Heart right ventricle (tissue), 16 donors: ENCODE measurements around the gene TSPAN5. TPM values are rescaled to one million over a fixed set of nuclear protein-coding genes. Genes with fewer than 3 reads are reported as not detected.

ENCODE experiments used
- ATAC-seq, 8 donors: fragments of 200-7000 bp; cut with Tn5 transposase; one replicate each; pipeline ENCODE4 v1.9.1; 2020; ENCODE audit warnings: mild to moderate bottlenecking in 8 of 8, moderate library complexity in 8 of 8, moderate number of reproducible peaks in 1 of 8
- DNase-seq, 2 donors: peaks; one replicate each; pipeline ENCODE4 v3.0.0-alpha.2; 2020
- H3K27ac ChIP-seq, 10 donors: fragments of 200-600 bp; sonication (generic) in 2 of 10; one replicate each; pipeline versions ENCODE4 v1.5.0 to v1.8.0; 2020 to 2022; ENCODE audit warnings: mild to moderate bottlenecking in 3 of 10
- H3K27me3 ChIP-seq, 7 donors: fragments of 200-600 bp; one replicate each; pipeline ENCODE4 v1.8.0; 2021 to 2022; ENCODE audit warnings: mild to moderate bottlenecking in 2 of 7
- H3K36me3 ChIP-seq, 9 donors: fragments of 200-600 bp; sonication (generic) in 1 of 9; one replicate each; pipeline versions ENCODE4 v1.5.0 to v1.8.0; 2020 to 2022; ENCODE audit warnings: mild to moderate bottlenecking in 2 of 9
- H3K4me1 ChIP-seq, 9 donors: fragments of 200-600 bp; sonication (generic) in 1 of 9; one replicate each; pipeline versions ENCODE4 v1.5.0 to v1.8.0; 2020 to 2022; ENCODE audit warnings: mild to moderate bottlenecking in 4 of 9
- H3K4me3 ChIP-seq, 10 donors: fragments of 200-600 bp; sonication (generic) in 2 of 10; one replicate each; pipeline versions ENCODE4 v1.5.0 to v1.8.0; 2020 to 2022; ENCODE audit warnings: mild to moderate bottlenecking in 7 of 10, moderate library complexity in 2 of 10
- H3K9me3 ChIP-seq, 11 donors: fragments of 200-600 bp in 10 of 11; sonication (generic) in 2 of 11; one replicate each; pipeline versions ENCODE4 v1.5.0 to v1.8.0; 2013 to 2022; ENCODE audit warnings: mild to moderate bottlenecking in 2 of 11, control low read depth in 1 of 11, moderate library complexity in 1 of 11
- WGBS, 2 donors: extraction: QIAGEN DNeasy Blood & Tissue Kit; methylation state at CpG; one replicate each; pipeline ENCODE4 v1.1.7; 2013; ENCODE audit warnings: inconsistent platforms in 1 of 2; 5-methylcytosine and 5-hydroxymethylcytosine counted together
- intact Hi-C, 10 donors: fragments of 100-400 bp; cut with DNase I; formaldehyde crosslinking; loops; one replicate each; pipeline versions ENCODE4 v1.11.1 to v1.14.2; 2022
- polyA plus RNA-seq, 2 donors: library from polyadenylated mRNA; stranded (reverse); fragments of 200-250 nt; gene quantifications; one replicate each; pipeline ENCODE4 v1.2.3, GENCODE V29; 2013
- total RNA-seq, 10 donors: library from RNA; stranded (reverse); fragmentation: NEBNext Ultra II Directional in 3 of 10; extraction: Animal tissue kit (Norgen Biotek cat#: 25700) in 3 of 10; gene quantifications; one replicate each; pipeline versions ENCODE4 v1.2.1 to v1.2.4, GENCODE V29; 2021 to 2023
- TF ChIP-seq, protein P1 (sequence below), 9 donors: fragments of 200-600 bp; sonication (generic) in 2 of 9; IDR thresholded peaks; one replicate each; pipeline versions ENCODE4 v1.5.0 to v1.8.0; 2021 to 2022; ENCODE audit warnings: antibody characterized with exemption in 9 of 9, mild to moderate bottlenecking in 5 of 9, moderate library complexity in 1 of 9
- donor health status: Arrhythmogenic right ventricular cardiomyopathy.
- donor health status: ischemic (EF 13 %, LVEDD 7.1; RV severe dilation, severe dysfunction).
- donor health status: healthy with polysubstance abuse.
- donor health status: DM: no; HTN: yes; CAD: no.
- donor health status: DM: no; HTN: no; CAD: no.
- donor health status: ischemic (EF 25% LVEDD 6.9; RV normal size, moderate dysfunction).
- donor health status: ischemic (EF 25% LVEDD 5.7; RV mildly dilated, moderate dysfunction).
- donor health status: healthy.
- donor health status: DM: yes; HTN: yes; CAD: no.
- donor health status: Ischemic cardiomyopathy.
- donor health status: ischemic (EF 35%, LVEDD 5.7; RV mildly dilated, moderate dysfunction).
- donor health status: nonischemic (EF 11% LVEDD 7.7; RV severe dilation, severe dysfunction).
- donor health status: DM: yes; HTN: yes; CAD: no.
- donor health status: PGD.
- donor health status: ischemic (EF 29% LVEDD 5.4; RV normal size, mild dysfunction).
- donor health status: nonischemic (EF 23%, LVEDD 6.1; RV moderate dilation, normal function).

The TSPAN5 gene
- total and polyA plus RNA-seq, 12 donors = 0.85 to 6.7 (median 3.8) TPM

- intact Hi-C loops = no loop called here
These were observed 31.2 kb upstream of the TSPAN5 start for GRCh38 chr4:98689507-98690174.

DNA sequence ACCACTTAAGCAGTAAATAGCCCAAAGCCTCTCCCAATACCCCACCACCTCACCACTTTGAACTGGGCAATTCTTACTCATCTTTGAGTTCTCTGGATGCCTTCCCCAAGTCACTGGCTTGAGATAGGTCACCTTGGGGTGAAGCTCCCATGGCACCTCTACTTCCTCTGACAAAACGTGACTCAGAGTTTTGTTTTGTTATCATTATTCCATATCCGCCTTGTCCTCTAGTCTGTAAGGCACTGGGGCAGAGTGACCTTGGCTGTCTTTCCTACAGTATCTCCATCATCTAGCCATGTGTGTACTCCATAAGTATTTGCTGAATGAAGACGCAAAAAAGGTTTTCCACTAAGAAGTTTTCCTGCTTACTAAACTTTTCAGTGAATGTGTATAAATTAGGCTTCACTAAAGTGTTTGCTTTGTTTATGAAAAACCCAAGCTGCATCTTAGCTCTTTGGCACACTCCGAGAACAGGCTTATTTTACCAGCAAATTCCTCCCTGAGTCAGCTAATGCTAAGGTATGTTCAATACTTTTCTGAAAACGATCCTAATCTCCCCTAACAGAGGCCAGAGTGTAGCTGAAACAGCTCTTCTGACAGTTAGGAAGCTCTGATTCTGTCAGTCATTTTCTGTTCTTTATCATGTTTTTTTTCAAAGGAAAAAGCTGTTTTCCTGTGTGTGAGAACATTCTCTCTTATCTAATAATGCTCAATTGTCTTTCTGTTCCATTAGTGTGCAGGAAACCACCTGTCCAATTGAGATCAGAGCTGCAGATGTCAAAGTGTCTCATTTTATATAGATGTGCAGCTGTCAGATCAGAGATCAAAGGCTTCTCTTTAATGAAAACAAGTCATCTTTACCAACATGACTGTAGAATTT lies 30.2 kb upstream of the TSPAN5 start:
- DNase-seq (no peak), ATAC-seq (no peak)
- TF ChIP-seq, protein P1, sequence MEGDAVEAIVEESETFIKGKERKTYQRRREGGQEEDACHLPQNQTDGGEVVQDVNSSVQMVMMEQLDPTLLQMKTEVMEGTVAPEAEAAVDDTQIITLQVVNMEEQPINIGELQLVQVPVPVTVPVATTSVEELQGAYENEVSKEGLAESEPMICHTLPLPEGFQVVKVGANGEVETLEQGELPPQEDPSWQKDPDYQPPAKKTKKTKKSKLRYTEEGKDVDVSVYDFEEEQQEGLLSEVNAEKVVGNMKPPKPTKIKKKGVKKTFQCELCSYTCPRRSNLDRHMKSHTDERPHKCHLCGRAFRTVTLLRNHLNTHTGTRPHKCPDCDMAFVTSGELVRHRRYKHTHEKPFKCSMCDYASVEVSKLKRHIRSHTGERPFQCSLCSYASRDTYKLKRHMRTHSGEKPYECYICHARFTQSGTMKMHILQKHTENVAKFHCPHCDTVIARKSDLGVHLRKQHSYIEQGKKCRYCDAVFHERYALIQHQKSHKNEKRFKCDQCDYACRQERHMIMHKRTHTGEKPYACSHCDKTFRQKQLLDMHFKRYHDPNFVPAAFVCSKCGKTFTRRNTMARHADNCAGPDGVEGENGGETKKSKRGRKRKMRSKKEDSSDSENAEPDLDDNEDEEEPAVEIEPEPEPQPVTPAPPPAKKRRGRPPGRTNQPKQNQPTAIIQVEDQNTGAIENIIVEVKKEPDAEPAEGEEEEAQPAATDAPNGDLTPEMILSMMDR (IDR thresholded peaks at IDR 0.05) = no peak
- Histone ChIP-seq H3K4me1 (peaks cover 0 to 6% (median 0%) of the 10 kb centered on the region in 9 donors), H3K27me3 (no peaks in the 10 kb centered on the region), H3K36me3 (no peaks in the 10 kb centered on the region), H3K9me3 (no peaks in the 10 kb centered on the region), H3K4me3 (no peak overlapping the region), H3K27ac (peak overlapping the region in 1 of 10 donors; percentile 20)
- 48 to 59% methylated on average over 5 of the region's 5 CpGs for WGBS, 2 donors
- intact Hi-C loops = no loop called here

More at GRCh38 chr4:98689507-98690174, 31.2 kb upstream of the TSPAN5 start:
- WGBS, 2 donors = 93 to 95% methylated on average over 4 of the region's 4 CpGs
- no peaks in the 10 kb centered on the region for H3K27me3 ChIP-seq
- no peak overlapping the region for H3K4me3 ChIP-seq
- DNase-seq (no peak), ATAC-seq (no peak)
- H3K4me1 ChIP-seq = peaks cover 0 to 6% (median 0%) of the 10 kb centered on the region in 9 donors
- TF ChIP-seq, protein P1 (IDR thresholded peaks at IDR 0.05) = no peak
- H3K9me3 ChIP-seq = no peaks in the 10 kb centered on the region
- no peak overlapping the region for H3K27ac ChIP-seq
- H3K36me3 ChIP-seq = no peaks in the 10 kb centered on the region

DNA sequence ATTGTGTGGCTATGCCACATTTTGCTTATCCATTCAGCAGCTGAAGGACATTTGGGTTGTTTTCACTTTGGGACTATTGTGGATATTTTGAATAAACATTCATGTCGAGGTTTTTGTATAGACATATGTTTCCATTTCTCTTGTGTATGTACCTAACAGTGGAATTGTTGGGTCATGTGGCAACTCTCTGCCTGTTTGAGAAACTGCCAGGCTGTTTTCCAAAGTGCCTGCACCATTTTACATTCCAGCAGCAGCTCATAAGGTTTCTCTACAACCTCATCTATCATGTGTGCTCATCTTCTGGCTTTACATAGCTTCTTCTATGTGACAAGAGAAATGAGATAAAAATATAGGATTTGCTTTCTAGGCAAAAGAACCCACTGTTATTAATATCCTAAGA lies 29.5 kb upstream of the TSPAN5 start:
- DNase-seq (no peak), ATAC-seq (no peak)
- no peaks in the 10 kb centered on the region for H3K9me3 ChIP-seq
- no peaks in the 10 kb centered on the region for H3K27me3 ChIP-seq
- WGBS, 2 donors = 84 to 92% methylated on average over 1 of the region's 1 CpG
- no peak overlapping the region for H3K4me3 ChIP-seq
- intact Hi-C loops = no loop called here
- no peak overlapping the region for H3K27ac ChIP-seq
- TF ChIP-seq, protein P1 (IDR thresholded peaks at IDR 0.05) = no peak
- peaks cover 0 to 6% (median 3%) of the 10 kb centered on the region in 9 donors for H3K4me1 ChIP-seq
- no peaks in the 10 kb centered on the region for H3K36me3 ChIP-seq

DNA sequence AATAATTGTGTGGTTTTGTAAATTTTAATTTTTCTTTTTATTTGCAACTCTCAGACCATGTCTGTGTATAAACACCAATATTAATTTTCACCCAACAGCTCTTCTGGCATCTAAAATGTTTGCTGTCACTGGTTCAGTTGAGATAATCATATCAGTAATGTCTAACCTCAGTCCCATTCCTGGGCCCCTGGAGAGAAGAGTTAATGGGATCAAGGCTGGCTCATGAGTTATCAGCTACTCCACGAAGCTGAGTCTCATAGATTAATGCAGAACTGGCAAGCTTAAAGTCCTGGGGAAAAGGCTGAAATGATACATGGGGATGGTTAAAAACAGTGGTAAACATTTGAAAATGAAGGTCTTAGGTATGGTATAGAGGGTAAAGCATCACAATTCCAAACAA lies 28.4 kb upstream of the TSPAN5 start:
- Histone ChIP-seq H3K4me3 (no peak overlapping the region), H3K4me1 (peaks cover 0 to 10% (median 5%) of the 10 kb centered on the region in 9 donors), H3K36me3 (no peaks in the 10 kb centered on the region), H3K9me3 (no peaks in the 10 kb centered on the region), H3K27ac (no peak overlapping the region), H3K27me3 (no peaks in the 10 kb centered on the region)
- TF ChIP-seq, protein P1 (IDR thresholded peaks at IDR 0.05) = no peak
- WGBS, 2 donors = 34 to 35% methylated on average over 1 of the region's 1 CpG
- DNase-seq = no peak
- intact Hi-C loops = no loop called here
- ATAC-seq = no peak
